Smooth muscle cell (in vitro differentiated cells): ENCODE measurements around the gene MAGEA9B. TPM values are rescaled to one million over a fixed set of nuclear protein-coding genes. Genes with fewer than 3 reads are reported as not detected.
"Not testable (repeated sequence)": the region's sequence is repeated elsewhere in the genome, so short reads cannot be mapped to it uniquely, and the experiment has no call there.

Experiments used
- DNase-seq: peaks from one replicate; lab custom pipeline; 2025; ENCODE audit not compliant: unreplicated experiment; lab: John Stamatoyannopoulos, UW
- H2AFZ ChIP-seq: fragments of 200-600 bp; sonication (generic); 2 replicates; pipeline ENCODE4 v1.6.0; 2016; ENCODE audit warnings: antibody characterized with exemption, low read depth, mild to moderate bottlenecking
- H3F3A ChIP-seq: fragments of 200-600 bp; sonication (generic); 2 replicates; pipeline ENCODE4 v1.6.0; 2017; ENCODE audit warnings: antibody characterized with exemption, low read depth
- H3K27ac ChIP-seq: fragments of 200-600 bp; sonication (generic); 2 replicates; pipeline ENCODE4 v1.5.1; 2016; ENCODE audit warnings: low read depth, mild to moderate bottlenecking
- H3K27me3 ChIP-seq: fragments of 200-600 bp; sonication (generic); 2 replicates; pipeline ENCODE4 v1.6.1; 2016; ENCODE audit warnings: low read depth, mild to moderate bottlenecking
- H3K36me3 ChIP-seq: fragments of 200-600 bp; sonication (generic); 2 replicates; pipeline ENCODE4 v1.5.1; 2016; ENCODE audit warnings: low read depth
- H3K4me1 ChIP-seq: fragments of 200-600 bp; sonication (generic); 2 replicates; pipeline ENCODE4 v1.5.1; 2016; ENCODE audit warnings: low read depth
- H3K4me2 ChIP-seq: fragments of 200-600 bp; sonication (generic); 2 replicates; pipeline ENCODE4 v1.6.0; 2016; ENCODE audit warnings: mild to moderate bottlenecking
- H3K4me3 ChIP-seq: fragments of 200-600 bp; sonication (generic); 2 replicates; pipeline ENCODE4 v1.5.1; 2016; ENCODE audit warnings: mild to moderate bottlenecking
- H3K79me2 ChIP-seq: fragments of 200-600 bp; sonication (generic); 2 replicates; pipeline ENCODE4 v1.6.0; 2016; ENCODE audit warnings: low read depth, mild to moderate bottlenecking
- H3K9ac ChIP-seq: fragments of 200-600 bp; sonication (generic); 2 replicates; pipeline ENCODE4 v1.6.0; 2016; ENCODE audit warnings: low read depth
- H3K9me3 ChIP-seq: fragments of 200-600 bp; sonication (generic); replicated peaks from 2 replicates; pipeline ENCODE4 v1.5.1; 2016; ENCODE audit warnings: low read depth
- H4K20me1 ChIP-seq: fragments of 200-600 bp; sonication (generic); 2 replicates; pipeline ENCODE4 v1.6.0; 2016; ENCODE audit warnings: low read depth
- WGBS: methylation state at CpG from one replicate; pipeline ENCODE4 v1.1.7; 2016; ENCODE audit warnings: low lambda C conversion rate; 5-methylcytosine and 5-hydroxymethylcytosine counted together
- polyA plus RNA-seq: library from polyadenylated mRNA; unstranded; fragments of >200 nt; fragmentation: Nextera tagmentation; extraction: Ambion mirVana; gene quantifications from 2 replicates; pipeline ENCODE4 v1.2.1, GENCODE V29; 2016
- total RNA-seq: library from RNA; depleted of rRNA; stranded (reverse); fragments of >200 nt; gene quantifications from 2 replicates; pipeline ENCODE4 v1.2.3, GENCODE V29; 2014
- TF ChIP-seq, protein P1 (sequence below): fragments of 200-600 bp; sonication (generic); IDR thresholded peaks from 2 replicates; pipeline ENCODE4 v1.5.1; 2017; ENCODE audit warnings: borderline replicate concordance, mild to moderate bottlenecking, antibody characterized with exemption; ENCODE audit not compliant: insufficient read depth, poor library complexity, severe bottlenecking

Gene MAGEA9B
- total and polyA plus RNA-seq, 2 experiments from 2014 or later = not detected

DNA sequence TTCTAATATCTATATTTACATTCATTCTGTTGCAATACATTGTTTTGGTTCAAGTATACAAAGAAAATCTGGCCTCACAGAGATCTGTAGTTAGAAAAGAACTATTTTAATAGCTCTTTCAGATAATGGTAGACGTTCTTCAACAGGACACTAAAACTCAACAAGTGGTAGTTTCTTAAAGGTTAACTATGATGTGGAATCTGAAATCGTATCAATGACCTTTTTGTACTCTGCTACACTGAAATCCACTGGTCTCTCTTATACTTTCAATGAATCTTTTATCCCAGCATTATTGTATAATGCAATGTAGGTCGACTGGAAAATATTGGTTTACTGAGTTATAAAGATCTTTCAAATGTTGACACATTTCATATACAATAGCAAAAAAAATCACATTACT lies 31.6 kb upstream of the MAGEA9B start:
- Histone ChIP-seq H3K36me3 (no peaks in the 10 kb centered on the region), H4K20me1 (peaks cover 53% of the 10 kb centered on the region), H2AFZ (no peak overlapping the region), H3K9ac (no peak overlapping the region), H3K79me2 (peaks cover 80% of the 10 kb centered on the region), H3K4me2 (no peak overlapping the region), H3K9me3 (no peaks in the 10 kb centered on the region), H3K4me1 (no peaks in the 10 kb centered on the region), H3F3A (no peaks in the 10 kb centered on the region), H3K4me3 (no peak overlapping the region), H3K27me3 (no peaks in the 10 kb centered on the region), H3K27ac (no peak overlapping the region)
- 58% methylated on average over 3 of the region's 3 CpGs for WGBS
- DNase-seq = no peak
- TF ChIP-seq, protein P1, sequence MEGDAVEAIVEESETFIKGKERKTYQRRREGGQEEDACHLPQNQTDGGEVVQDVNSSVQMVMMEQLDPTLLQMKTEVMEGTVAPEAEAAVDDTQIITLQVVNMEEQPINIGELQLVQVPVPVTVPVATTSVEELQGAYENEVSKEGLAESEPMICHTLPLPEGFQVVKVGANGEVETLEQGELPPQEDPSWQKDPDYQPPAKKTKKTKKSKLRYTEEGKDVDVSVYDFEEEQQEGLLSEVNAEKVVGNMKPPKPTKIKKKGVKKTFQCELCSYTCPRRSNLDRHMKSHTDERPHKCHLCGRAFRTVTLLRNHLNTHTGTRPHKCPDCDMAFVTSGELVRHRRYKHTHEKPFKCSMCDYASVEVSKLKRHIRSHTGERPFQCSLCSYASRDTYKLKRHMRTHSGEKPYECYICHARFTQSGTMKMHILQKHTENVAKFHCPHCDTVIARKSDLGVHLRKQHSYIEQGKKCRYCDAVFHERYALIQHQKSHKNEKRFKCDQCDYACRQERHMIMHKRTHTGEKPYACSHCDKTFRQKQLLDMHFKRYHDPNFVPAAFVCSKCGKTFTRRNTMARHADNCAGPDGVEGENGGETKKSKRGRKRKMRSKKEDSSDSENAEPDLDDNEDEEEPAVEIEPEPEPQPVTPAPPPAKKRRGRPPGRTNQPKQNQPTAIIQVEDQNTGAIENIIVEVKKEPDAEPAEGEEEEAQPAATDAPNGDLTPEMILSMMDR = no peak

DNA sequence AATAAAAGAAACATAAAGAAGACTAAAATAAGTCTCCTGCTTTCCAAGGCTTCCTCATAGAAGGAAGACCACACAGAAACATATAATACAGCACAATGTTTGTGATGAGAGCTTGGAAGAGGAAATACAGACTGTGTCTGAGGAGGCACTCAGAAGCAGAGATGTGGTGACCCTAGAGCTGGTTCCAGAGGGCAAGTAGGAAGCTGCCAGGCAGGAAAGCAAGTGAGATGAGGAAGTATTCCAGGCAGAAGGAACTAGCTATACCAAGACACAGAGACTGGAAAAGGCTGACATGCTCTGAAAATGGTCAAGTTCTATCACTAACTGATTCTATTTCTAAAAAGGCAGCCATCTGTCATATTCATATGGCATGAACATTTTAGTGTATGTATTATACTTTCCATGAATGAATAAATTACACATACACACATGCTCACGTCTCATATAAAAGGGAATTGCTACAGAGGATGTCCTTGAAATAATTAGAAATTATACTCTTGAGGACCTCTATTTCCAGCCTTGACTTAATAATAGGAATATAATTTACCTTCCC lies 24.4 kb upstream of the MAGEA9B start:
- H3K27ac ChIP-seq = no peak overlapping the region
- H3K36me3 ChIP-seq = no peaks in the 10 kb centered on the region
- TF ChIP-seq, protein P1 = no peak
- H4K20me1 ChIP-seq = peaks cover 58% of the 10 kb centered on the region
- H3K9ac ChIP-seq = no peak overlapping the region
- no peak overlapping the region for H3K4me3 ChIP-seq
- no peaks in the 10 kb centered on the region for H3K4me1 ChIP-seq
- H3F3A ChIP-seq = no peaks in the 10 kb centered on the region
- H3K9me3 ChIP-seq = no peaks in the 10 kb centered on the region
- H3K79me2 ChIP-seq = peaks cover 40% of the 10 kb centered on the region
- H2AFZ ChIP-seq = no peak overlapping the region
- H3K27me3 ChIP-seq = no peaks in the 10 kb centered on the region
- no peak for DNase-seq
- 63% methylated on average over 1 of the region's 1 CpG for WGBS
- H3K4me2 ChIP-seq = no peak overlapping the region

DNA sequence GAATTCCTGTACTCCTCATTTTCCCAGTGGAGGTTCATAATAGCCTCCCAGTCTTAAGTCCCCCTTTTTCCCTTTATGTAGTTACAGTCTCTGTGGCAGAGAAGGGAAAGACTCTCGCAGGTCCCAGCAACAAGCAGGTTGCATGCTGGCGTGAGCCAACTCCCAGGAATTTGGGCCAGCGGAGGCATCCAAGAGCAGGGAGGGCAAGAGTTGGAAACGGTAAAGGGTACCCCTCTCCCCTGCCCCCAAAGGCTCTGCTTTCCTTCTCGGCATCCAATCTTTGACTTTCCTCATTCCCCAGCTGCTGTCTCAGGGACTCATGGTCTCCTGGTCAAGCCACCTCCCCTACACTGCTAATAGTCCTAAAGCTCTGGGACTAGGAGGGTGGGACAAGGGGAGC lies 23.3 kb upstream of the MAGEA9B start:
- no peaks in the 10 kb centered on the region for H3K27me3 ChIP-seq
- H3K9ac ChIP-seq = no peak overlapping the region
- no peak overlapping the region for H3K27ac ChIP-seq
- TF ChIP-seq, protein P1 = no peak
- no peak overlapping the region for H3K4me3 ChIP-seq
- H3F3A ChIP-seq = no peaks in the 10 kb centered on the region
- no peaks in the 10 kb centered on the region for H3K36me3 ChIP-seq
- no peak overlapping the region for H2AFZ ChIP-seq
- no peaks in the 10 kb centered on the region for H3K4me1 ChIP-seq
- DNase-seq = no peak
- H3K9me3 ChIP-seq = no peaks in the 10 kb centered on the region
- peaks cover 29% of the 10 kb centered on the region for H3K79me2 ChIP-seq
- no peak overlapping the region for H3K4me2 ChIP-seq
- H4K20me1 ChIP-seq = peaks cover 46% of the 10 kb centered on the region
- WGBS = 86% methylated on average over 5 of the region's 5 CpGs

DNA sequence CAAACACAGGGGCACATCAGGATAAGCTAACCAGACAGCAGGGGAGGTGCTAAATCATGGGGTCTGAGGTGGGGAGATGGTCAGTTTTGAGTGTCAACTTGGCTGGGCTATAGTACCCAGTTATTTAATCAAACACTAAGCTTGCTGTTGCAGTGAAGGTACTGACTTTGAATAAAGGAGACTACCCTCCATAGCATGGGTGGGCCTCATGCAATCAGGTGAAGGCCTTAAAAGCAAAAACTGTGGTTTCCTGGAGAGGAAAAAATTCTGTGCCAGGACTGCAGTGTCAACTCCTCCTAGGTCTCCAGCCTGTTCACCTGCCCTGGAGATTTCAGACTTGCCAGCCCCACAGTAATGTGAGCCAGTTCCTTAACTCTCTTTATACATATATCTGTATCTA lies 20.4 kb upstream of the MAGEA9B start:
- Histone ChIP-seq H3K9ac (no peak overlapping the region), H3K9me3 (no peaks in the 10 kb centered on the region), H4K20me1 (peaks cover 27% of the 10 kb centered on the region), H3K79me2 (peaks cover 7% of the 10 kb centered on the region), H3K27ac (no peak overlapping the region), H3F3A (no peaks in the 10 kb centered on the region), H2AFZ (no peak overlapping the region), H3K4me2 (no peak overlapping the region), H3K4me1 (no peaks in the 10 kb centered on the region), H3K27me3 (no peaks in the 10 kb centered on the region), H3K4me3 (no peak overlapping the region), H3K36me3 (no peaks in the 10 kb centered on the region)
- DNase-seq = no peak
- TF ChIP-seq, protein P1 = no peak

DNA sequence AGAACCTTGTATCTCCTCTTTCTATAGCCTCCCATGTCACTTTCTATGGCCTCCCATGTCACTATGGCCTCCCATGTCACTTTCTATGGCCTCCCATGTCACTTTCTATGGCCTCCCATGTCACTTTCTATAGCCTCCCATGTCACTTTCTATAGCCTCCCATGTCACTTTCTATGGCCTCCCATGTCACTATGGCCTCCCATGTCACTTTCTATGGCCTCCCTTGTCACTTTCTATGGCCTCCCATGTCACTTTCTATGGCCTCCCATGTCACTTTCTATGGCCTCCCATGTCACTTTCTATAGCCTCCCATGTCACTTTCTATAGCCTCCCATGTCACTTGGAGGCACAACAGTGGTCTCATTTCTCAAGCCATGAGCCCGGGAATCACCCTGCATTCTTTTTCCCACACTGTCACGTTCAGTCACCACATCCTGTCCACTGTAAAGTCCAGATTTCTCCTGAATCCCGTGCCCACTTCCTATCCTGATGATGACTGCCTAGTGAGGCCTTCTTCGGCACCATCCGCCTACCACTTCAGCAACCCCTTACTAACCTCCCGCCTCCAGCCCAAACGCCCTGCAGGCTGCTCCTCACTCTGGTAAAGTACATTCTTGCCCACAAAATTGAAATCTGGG lies 18.1 kb upstream of the MAGEA9B start:
- H3K9ac ChIP-seq, H3K27me3 ChIP-seq: not testable (repeated sequence)

More for the DNA sequence above, 18.1 kb upstream of the MAGEA9B start:
- DNase-seq, H3K79me2 ChIP-seq, H3F3A ChIP-seq, H2AFZ ChIP-seq, H3K36me3 ChIP-seq, H3K9me3 ChIP-seq, H3K4me3 ChIP-seq, H3K4me1 ChIP-seq, H3K4me2 ChIP-seq: not testable (repeated sequence)
- Histone ChIP-seq H3K27ac (peak overlapping the region; percentile 28), H4K20me1 (peaks cover 12% of the 10 kb centered on the region)
- 75% methylated on average over 7 of the region's 7 CpGs for WGBS
